Loucy (cell line): ENCODE measurements around the gene SOX13.

Experiments used
- H2AFZ ChIP-seq: fragments of 200-600 bp; sonication (generic); 2 replicates; pipeline ENCODE4 v1.6.0; 2016; ENCODE audit warnings: antibody characterized with exemption, mild to moderate bottlenecking, low read length, moderate library complexity
- H3F3A ChIP-seq: fragments of 200-600 bp; 2 replicates; pipeline ENCODE4 v1.6.0; 2016; ENCODE audit warnings: antibody characterized with exemption, low read depth, mild to moderate bottlenecking
- H3K27me3 ChIP-seq: fragments of 200-600 bp; sonication (generic); 2 replicates; pipeline ENCODE4 v1.6.1; 2014; ENCODE audit warnings: low read length, mild to moderate bottlenecking; ENCODE audit not compliant: insufficient read depth, poor library complexity, severe bottlenecking
- H3K36me3 ChIP-seq: fragments of 200-600 bp; sonication (generic); 2 replicates; pipeline ENCODE4 v1.6.1; 2016; ENCODE audit warnings: low read length; ENCODE audit not compliant: insufficient read depth
- H3K4me1 ChIP-seq: fragments of 200-600 bp; sonication (generic); 2 replicates; pipeline ENCODE4 v1.5.1; 2014; ENCODE audit warnings: low read length, mild to moderate bottlenecking; ENCODE audit not compliant: insufficient read depth, poor library complexity, severe bottlenecking
- H3K4me2 ChIP-seq: fragments of 200-600 bp; sonication (generic); 2 replicates; pipeline ENCODE4 v1.6.0; 2014; ENCODE audit warnings: antibody characterized with exemption, low read length, low read depth, mild to moderate bottlenecking; ENCODE audit not compliant: poor library complexity, severe bottlenecking
- H3K4me3 ChIP-seq: fragments of 200-600 bp; sonication (generic); 2 replicates; pipeline ENCODE4 v1.5.1; 2014; ENCODE audit warnings: low read length, mild to moderate bottlenecking, mixed read lengths; ENCODE audit not compliant: poor library complexity, severe bottlenecking
- H3K79me2 ChIP-seq: fragments of 200-600 bp; sonication (generic); 2 replicates; pipeline ENCODE4 v1.6.1; 2014; ENCODE audit warnings: low read length; ENCODE audit not compliant: insufficient read depth
- H3K9ac ChIP-seq: fragments of 200-600 bp; sonication (generic); 2 replicates; pipeline ENCODE4 v1.6.0; 2014; ENCODE audit warnings: mild to moderate bottlenecking, low read depth, low read length, moderate library complexity; ENCODE audit not compliant: poor library complexity, severe bottlenecking
- H3K9me2 ChIP-seq: fragments of 200-600 bp; sonication (generic); replicated peaks from 2 replicates; pipeline ENCODE4 v1.6.1; 2016; ENCODE audit warnings: low read depth, low read length, mixed read lengths
- H3K9me3 ChIP-seq: fragments of 200-600 bp; sonication (generic); 2 replicates; pipeline ENCODE4 v1.6.1; 2014; ENCODE audit warnings: mild to moderate bottlenecking, antibody characterized with exemption, low read length, low read depth; ENCODE audit not compliant: insufficient read depth
- H4K20me1 ChIP-seq: fragments of 200-600 bp; sonication (generic); 2 replicates; pipeline ENCODE4 v1.6.0; 2014; ENCODE audit warnings: antibody characterized with exemption, low read length, mild to moderate bottlenecking; ENCODE audit not compliant: insufficient read depth, poor library complexity, severe bottlenecking
- CTCF ChIP-seq: fragments of 200-600 bp; sonication (generic); conservative IDR thresholded peaks from 2 replicates; pipeline ENCODE4 v1.5.1; 2014; ENCODE audit warnings: mild to moderate bottlenecking, antibody characterized with exemption, low read length
- EZH2phosphoT487 ChIP-seq: fragments of 200-600 bp; IDR thresholded peaks from 2 replicates; pipeline ENCODE4 v1.6.1; 2018; ENCODE audit warnings: antibody characterized with exemption, mild to moderate bottlenecking, moderate library complexity, borderline replicate concordance

Gene SOX13

DNA sequence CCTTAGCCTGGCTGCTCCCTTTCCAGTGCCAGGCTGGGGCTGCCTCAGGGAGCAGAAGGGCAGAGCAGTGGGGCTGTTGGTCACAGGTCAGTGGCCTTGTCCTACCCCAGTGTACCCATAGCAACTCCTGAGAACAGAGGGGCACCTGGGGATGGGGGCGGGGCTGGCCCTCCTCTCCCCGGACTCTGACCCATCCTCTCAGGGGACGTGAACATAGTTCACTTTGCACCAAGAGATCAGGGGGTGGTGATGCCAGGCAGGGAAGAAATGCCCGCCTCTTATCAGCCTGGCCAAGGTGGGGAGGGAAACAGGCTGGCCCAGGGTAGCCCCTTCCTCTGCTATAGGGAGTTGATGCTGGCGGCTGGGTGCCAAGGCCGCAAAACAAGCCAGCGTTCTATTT lies 74.0 kb downstream of the SOX13 start:
- Histone ChIP-seq H3F3A (no peaks in the 10 kb centered on the region), H2AFZ (no peak overlapping the region), H3K36me3 (no peaks in the 10 kb centered on the region), H3K79me2 (no peaks in the 10 kb centered on the region), H3K4me2 (no peak overlapping the region), H4K20me1 (no peaks in the 10 kb centered on the region), H3K27me3 (no peaks in the 10 kb centered on the region), H3K9me3 (no peaks in the 10 kb centered on the region), H3K4me3 (no peak overlapping the region), H3K9ac (no peak overlapping the region), H3K4me1 (no peaks in the 10 kb centered on the region), H3K9me2 (no peaks in the 10 kb centered on the region)
- TF ChIP-seq CTCF (no peak), EZH2phosphoT487 (no peak)

DNA sequence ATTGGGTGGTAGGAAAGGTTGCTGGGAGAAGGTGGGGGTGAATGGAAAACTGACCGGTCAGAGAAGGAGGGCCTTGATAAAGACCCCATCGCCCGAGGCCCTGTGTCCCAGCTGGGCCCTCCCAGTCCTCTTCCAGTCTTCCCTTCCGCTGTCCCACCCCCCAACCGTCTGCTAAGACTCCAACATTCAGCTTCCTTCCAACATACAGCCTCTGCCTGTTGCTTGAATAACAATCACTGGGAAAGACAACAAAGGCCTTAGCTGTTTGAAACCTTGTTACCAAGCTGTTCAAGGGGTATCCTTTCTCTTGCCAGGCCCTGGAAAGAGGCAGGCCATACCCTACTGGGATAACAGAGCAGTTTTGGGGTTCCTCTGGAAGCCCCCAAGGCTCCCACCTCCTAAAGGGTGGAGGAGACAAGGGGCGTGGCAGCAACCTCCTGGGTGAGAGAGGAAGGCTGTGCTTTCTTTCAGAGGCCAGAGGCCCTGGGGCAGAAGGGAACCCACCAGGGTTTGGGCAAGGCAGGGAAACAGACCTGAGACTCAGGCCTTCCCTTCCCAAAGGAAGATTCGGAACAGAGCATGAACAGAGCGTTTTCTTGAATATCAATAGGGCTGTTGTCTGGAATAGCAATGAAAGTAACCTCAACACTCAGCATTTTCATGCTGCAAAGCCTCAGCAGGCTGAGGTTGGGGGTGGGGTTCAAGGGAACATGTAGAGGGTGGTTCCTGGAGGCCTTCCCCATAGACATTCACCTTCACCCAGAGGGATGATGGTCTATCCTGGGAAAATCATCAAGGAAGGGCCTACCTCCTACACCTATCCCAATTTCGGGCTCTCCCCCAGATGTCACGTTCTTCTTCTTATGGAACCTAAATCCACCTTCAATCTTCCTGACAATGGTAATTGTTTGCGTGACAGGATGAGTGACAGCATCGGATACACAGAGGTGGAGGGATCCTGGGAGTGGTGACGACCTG lies 74.8 kb downstream of the SOX13 start:
- Histone ChIP-seq H3K4me2 (no peak overlapping the region), H3K9ac (no peak overlapping the region), H3K27me3 (no peaks in the 10 kb centered on the region), H4K20me1 (no peaks in the 10 kb centered on the region), H2AFZ (no peak overlapping the region), H3K36me3 (no peaks in the 10 kb centered on the region), H3K4me3 (no peak overlapping the region), H3K9me3 (no peaks in the 10 kb centered on the region), H3F3A (no peaks in the 10 kb centered on the region), H3K9me2 (no peaks in the 10 kb centered on the region), H3K79me2 (no peaks in the 10 kb centered on the region), H3K4me1 (peaks cover 4% of the 10 kb centered on the region)
- TF ChIP-seq CTCF: no peak
- no peak for TF ChIP-seq EZH2phosphoT487

DNA sequence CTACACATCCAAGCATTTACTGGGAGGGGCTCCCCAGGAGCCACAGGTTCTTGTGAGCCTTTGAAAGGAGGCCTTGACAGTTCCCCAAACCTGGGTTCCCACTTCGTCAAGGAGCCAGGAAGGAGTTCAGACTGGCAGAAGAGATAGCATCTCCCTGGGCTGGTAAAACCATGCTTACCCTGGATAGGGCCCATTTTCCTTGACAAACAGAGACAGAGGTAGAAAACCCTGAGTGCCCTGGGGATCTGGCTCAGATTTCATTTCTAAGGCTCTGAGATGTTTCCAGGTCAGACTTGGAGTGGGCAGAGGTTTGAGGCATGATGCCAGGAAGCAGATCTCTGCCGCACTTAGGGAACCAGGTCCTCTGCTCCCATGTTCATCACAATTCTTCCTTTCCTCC lies 76.2 kb downstream of the SOX13 start:
- no peaks in the 10 kb centered on the region for H3K9me2 ChIP-seq
- H2AFZ ChIP-seq: no peak overlapping the region
- H3K9ac ChIP-seq: no peak overlapping the region
- no peaks in the 10 kb centered on the region for H3K9me3 ChIP-seq
- no peak overlapping the region for H3K4me2 ChIP-seq
- H3K36me3 ChIP-seq: no peaks in the 10 kb centered on the region
- no peak overlapping the region for H3K4me3 ChIP-seq
- TF ChIP-seq EZH2phosphoT487 (no peak), CTCF (no peak)
- no peaks in the 10 kb centered on the region for H3F3A ChIP-seq
- no peaks in the 10 kb centered on the region for H3K27me3 ChIP-seq
- H3K79me2 ChIP-seq: no peaks in the 10 kb centered on the region
- peaks cover 4% of the 10 kb centered on the region for H3K4me1 ChIP-seq
- no peaks in the 10 kb centered on the region for H4K20me1 ChIP-seq
